ENCODE measurements around the gene TBC1D2B.

The TBC1D2B gene

DNA sequence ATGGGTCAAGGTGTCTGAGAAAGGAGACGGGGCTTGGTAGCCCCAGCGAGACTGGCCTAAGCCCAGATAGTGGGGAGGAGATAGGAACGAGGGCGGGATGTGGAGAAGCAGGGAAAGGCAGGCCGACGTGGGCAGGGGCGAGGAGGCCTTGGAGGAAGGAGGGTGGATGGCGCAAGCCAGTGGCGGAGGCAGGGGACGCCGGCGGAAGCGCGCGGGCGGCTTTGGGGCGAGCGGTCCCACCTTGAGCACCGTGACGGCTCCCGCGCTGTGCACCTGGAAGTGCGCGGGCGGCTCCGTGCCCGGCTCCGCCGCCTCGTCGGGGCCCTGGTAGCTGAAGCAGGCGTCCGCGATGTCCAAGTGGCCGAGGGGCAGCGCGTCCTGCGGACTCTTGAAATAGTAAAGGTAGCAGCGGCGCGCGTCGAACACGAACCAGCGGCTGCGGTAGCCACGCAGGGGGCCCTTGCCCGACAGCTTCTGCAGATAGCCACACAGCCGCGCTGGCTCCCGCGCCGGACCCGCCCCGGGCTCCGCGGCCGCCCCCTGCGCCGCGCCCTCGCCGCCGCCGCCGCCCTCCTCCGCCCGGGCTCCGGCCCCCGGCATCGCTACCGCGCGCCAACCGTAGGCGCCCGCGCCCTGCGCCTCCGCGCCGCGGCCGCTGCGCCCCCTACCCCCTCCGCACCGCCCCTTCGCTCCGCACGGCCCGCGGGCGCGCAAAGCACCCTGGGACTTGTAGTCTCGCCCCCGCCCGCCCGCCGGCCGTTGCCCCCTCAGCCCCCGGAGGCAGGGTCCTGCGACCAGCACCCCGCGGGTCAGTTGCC lies at the start of gene TBC1D2B:
Gene TBC1D2B (minus strand): TSS at position 659 of the 818 bp plus-strand sequence. CDS start 59 bp downstream, at position 600.
- DNase-seq = peak; percentile 66

DNA sequence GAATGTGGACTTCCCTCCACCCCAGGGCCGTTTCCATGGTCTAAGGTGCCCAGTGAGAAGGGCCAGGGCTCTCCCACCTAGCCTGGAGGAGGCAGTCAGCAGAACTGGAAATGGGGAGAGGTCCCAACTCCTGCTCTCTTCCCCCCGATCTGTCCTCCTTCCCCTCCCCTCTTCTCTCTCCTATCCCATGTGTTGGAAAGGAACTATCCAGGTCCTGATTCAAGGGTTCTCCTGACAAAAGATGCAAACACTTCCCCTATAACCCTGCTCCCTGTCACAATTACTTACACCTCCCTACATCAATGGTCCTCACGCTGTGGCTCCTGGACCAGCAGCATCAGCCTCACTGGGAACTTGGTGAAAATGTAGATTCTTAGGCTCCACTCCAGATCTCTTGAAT lies 47.8 kb upstream of the TBC1D2B start:
- no peak for DNase-seq

DNA sequence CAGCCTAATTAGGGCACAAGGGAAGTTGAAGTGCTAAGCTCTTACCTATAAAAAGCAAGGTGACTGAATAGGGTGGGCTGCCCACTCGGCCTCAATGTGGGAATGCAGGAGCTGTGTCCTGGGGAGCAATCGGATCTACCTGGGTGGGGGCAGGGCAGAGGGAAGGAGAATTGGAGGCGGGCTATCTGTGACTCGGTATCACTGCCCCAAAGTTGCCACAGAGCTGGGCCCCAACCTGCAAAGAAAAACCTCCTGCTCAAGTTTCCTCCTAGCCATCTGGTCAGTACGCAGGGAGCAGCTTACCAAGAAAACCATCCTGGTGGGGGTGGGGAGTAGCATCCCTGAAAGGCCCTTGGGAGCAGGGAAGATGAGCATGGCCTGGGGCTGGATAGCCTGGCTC lies 43.0 kb upstream of the TBC1D2B start:
- DNase-seq = no peak

DNA sequence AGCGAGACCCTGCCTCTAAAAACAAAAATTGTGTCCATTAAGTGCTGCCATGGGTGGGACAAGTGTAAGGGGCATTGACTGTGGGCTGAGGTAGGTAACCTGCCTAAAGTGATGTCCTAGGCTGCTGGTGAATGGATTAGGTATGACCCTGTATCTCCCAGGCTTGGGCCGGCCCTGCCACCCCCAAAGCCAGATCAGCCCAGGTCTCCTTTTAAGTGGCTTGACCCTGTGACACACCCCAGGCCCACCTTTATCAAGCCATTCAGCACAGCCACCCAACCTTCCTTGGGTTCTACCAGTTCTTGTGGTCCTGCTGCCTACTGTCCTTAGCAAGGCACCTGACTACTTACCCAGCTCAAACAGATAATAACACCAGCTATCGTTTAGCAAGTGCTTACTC lies 35.0 kb upstream of the TBC1D2B start:
- DNase-seq = no peak

DNA sequence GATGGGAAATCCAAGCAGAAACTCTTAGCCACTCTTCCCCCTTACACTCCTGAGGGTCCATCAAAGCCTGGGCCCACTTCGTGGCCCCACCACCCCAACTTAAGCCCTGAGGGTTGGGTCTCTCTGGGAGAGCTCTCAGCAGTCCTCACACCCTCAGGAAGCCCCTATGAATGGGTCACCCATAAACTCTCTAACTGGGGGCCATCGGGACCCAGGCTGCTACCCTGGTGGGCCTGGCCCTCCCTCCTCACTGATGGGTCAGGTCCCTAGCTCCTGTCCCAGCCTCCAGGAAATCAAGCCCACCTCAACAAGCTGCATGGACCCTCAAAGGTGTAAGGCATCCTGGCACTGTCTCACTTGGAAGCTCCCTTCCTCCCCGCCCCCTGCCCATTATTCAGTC lies 34.3 kb upstream of the TBC1D2B start:
- DNase-seq = no peak

DNA sequence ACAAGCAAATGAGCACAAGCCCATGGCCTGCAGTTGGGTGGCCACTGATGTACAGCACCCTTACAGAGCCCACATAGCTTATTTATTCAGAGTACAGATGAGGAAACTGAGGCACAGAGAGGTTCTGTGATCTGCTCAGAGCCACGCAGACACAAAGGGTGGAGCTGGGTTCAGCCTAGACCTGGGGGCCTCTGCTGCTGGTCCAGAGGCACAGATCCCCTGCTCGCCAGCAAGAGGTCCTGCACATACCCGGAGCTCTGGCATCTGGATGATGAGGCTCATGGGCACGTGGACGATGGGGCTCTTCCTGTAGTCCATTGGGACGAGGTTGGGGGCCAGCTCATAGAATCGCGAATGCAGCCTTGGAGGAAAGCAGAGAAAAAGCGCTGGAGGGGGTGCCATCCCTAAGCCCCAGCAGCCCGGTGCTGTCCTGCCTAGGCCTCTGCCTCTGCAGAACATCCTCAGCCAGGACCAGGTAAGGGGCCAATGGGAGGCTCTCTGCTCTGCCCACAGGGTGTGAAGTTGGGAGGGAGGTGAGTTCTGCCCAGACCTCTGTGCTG lies 33.5 kb upstream of the TBC1D2B start:
- no peak for DNase-seq

DNA sequence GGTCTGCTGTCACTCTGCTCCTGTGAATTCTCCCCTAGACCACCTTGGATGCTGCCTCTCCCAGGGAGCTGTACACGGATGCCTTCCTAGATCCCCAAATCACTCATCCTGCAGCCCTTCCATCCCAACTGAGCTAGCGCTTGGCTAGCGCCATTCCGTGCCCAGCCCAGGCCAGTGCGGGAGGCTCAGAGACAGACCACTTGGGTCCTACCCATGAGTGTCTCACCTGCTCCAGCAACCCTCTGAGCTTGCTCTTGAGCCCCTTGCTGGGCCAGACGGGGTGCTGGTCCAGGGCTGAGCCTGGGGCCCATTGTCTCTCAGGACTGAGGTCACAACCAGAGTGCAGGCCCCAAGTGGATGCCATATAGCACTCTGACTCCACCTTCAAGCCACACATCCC lies 32.6 kb upstream of the TBC1D2B start:
- no peak for DNase-seq

DNA sequence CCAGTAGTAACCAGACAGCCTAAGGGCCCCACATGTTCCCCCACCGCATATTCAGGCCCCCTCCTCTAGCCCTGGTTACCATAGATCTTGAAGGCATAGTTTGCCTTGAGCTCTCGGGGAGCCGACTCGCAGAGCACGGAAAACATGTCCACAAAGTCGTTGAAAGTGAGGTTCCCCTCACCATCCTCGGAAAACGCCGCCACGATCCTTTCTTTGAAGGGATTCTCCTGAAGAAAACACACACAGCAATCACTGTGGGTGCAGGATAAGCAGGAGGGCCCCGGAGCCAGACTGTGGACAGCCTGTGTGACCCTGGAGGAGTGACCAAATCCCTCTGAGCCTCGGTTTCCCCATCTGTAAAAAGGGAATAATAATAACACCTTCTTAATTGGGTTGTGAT lies 31.6 kb upstream of the TBC1D2B start:
- DNase-seq = no peak

DNA sequence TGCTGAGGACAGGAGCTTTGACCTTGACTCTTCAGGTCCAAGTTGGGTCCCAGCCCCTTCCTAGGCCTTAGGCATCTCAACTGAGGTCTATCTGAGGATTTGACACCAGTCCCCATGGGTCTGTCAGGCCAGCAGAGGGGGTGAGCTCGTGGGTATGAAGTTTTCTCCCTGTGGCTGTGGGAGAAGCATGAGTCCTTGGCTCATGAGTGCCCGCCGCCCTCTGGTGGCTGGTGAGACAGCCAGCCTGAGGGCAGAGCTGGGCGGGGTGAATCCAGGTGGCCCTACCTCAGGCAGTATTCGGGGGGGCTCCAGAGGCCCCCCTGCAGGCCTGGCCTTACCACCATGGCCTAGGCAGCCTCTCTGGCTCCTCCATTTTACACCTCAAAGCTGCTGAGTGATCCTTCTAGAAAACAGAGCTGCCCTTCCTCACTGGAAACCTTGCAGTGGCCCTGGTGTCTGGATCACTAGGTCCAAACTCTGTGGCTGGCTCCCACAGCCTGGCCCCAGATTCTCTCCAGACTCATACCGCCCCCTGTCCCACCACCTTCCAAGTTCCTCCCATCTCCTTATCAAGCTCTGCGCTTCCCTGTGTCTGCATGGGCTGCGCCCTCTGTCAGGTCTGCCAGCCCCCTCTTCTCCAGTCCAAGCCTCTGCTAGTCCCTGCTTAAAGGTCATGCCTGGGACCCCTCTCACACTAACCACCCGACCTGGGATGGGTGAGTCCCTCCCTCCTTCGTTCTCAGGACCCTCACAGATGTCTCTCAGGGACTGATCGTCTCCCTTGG lies 31.0 kb upstream of the TBC1D2B start:
- DNase-seq = peak; percentile 86

DNA sequence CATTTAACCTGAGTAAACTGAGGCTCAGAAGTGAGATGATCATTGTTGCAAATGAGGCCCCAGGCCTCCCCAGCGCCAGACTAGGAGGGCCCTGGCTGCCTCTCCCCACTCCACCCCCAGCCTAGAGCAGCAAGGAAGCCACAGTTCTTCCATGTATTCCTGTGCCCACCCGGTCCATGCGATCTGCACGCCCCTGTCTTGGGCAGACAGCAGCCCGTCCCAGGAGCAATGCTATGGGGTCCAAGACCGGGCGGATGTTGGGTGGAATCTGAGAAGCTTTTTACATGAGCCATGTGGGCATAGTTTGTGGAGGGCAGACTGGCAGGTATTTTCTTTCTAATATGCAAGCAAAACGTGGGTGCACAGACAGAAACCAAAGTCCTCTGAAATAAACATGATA lies 30.0 kb upstream of the TBC1D2B start:
- no peak for DNase-seq

DNA sequence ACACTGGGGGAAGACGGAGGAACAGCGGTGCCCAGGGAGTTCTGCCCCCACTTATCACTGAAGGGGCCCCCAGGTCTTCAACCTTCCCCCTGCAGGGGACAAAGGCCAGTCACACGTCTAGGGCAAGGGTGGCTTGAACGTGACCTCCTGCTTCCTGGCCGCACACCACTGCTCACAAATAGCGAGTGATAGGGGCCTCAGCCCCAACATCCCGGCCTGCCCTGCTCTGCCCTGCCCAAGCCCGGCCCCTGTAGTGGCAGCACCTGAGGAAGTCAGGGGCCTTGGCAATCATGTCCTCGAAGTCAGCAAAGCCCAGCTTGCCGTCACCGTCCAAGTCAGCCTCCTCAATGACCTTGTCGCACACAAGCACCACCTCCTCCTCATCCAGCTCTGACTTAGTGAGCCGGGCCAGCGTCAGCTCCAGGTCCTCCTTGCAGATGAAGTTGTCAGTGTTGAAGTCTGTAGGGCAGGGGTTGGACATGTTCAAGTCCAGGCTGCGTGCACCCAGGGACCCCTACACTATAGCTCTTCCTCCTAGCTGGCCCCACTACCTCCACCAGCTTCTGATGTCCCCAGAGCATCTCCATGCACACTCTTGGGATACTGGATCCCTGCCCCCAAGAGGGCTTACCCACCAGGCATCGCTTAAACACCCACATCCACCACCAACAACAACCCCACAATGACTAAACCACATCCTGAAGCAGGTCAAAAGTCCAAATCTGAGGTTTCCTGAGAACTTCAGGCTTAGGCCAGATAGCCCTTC lies 28.1 kb upstream of the TBC1D2B start:
- peak; percentile 63 for DNase-seq

DNA sequence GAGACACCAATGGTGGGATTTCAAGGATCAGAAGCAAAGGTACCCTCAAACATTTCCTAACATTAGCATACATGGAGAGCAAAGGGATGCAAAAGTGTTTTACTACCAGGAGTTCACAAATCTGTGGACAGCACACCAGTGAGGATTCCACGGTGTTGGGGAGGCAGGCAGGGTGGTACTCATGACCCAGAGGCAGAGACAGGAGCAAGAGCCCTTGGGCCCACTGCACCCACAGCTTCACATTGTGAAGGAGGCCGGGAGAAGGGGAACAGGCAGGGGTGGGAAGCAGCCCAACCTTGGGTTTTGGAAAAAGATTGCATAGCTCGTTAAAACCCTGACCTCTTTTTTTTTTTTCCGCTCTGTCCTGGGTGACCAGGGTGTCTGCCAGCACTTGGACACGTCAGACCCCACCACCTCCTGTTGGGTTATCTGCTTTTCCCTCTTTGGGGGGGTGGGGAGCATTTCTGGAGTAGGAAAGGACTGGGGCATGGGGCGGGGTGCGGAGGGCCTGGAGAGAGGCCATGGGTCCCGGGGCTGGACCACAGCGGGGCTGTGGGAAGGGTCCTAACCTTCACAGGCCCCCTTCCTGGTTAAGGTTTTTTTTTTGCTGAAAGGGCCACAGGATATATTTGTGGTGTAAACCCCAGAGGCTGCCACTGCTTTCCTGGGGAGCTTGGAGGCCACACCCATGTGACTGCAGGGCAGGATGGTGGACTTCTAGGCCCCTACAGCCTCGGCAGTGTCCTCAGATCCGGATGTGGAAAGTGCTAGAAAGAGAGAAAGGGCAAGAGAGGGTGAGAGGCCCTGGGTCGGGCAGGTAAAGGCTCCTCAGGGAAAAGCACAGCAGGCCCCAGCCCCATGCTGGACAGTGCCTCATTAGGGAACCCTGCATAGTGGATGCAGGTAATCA lies 27.3 kb upstream of the TBC1D2B start:
- peak; percentile 63 for DNase-seq

DNA sequence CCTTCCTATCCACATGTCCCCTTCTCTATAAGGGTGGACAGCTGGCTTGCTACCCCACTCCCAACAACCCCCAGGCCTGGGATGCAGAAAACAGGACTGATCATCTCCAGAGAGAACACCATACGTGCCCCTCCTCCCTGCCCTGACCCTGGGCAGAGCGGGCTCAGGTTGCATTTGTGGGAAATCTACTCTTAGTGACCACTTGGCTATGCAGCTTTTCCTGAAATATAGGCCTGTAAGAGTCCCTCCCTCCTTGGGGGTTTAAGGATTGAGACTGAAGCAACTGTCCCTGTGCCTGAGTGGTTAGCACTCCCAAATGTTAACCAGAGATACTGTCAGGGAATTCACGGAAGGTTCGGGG lies 26.6 kb upstream of the TBC1D2B start:
- no peak for DNase-seq

DNA sequence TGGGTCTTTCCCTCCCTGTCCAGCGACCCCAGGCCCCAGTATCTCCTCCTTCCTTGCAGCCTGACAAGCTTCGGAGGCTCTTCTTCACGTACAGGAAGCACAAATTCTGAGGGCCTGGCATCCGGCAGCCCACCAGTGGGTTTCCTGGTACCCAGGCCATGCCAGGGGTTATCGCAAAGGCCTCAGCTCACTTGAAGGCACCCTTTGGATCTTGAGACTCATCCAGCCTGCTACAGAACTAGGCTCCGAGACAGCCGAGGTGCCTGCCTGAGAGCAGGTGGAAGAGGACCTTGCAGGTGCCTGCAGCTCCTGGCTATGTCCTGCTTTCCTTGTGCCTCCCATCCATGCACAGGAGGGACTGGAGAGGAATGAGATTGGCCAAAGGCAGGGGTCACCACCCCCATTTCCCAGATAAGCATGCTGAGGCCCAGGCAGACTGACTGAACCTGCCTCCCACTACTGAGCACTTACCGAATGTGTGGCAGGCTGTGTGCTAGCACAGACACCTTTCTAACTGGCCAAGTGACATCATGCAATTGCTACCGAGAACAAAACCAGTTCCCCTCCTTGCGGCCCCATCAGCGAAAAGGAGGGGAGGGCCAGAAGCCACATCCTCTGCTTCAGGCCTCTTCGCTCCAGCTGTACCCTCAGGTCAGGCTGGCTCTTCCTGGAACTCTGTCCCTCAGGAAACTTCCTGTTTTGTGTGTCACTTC lies 26.1 kb upstream of the TBC1D2B start:
- DNase-seq = peak; percentile 83

DNA sequence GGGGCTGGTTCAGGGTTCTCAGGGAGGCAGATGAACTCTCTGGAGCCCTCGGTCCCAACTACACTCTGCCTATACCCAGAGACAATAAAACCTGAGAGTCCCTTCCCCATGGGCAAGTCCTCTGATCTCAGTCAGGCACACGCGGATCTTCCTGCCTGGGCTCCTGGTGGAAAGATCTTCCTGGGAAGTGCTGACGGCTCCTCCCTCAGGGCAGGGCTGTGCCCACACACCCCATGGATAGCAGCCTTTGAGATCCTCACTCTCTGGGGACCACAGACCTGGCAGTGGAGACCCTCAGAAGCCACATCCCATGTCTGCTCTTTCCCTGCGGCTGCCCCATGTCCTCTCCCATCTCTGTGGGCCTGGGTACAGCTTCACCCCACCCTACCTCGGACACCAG lies 25.2 kb upstream of the TBC1D2B start:
- DNase-seq = no peak

DNA sequence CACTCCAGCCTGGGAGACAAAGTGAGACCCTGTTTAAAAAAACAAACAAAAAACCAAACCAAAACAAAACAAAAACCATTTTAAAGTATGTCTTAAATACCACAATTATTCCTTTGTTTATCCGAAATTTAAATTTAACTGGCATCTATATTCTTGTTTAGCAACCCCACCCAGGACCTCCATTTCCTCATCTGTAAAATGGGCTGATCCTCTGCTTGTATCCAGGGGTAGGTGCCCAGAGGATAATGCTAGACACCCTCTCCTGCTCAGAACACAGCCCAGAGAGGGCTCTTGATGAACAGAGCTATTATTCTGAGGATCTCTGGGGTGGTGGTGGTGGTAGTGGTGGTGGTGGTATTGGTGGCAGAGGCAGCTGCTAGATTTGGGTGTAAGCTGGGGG lies 24.7 kb upstream of the TBC1D2B start:
- DNase-seq = no peak

DNA sequence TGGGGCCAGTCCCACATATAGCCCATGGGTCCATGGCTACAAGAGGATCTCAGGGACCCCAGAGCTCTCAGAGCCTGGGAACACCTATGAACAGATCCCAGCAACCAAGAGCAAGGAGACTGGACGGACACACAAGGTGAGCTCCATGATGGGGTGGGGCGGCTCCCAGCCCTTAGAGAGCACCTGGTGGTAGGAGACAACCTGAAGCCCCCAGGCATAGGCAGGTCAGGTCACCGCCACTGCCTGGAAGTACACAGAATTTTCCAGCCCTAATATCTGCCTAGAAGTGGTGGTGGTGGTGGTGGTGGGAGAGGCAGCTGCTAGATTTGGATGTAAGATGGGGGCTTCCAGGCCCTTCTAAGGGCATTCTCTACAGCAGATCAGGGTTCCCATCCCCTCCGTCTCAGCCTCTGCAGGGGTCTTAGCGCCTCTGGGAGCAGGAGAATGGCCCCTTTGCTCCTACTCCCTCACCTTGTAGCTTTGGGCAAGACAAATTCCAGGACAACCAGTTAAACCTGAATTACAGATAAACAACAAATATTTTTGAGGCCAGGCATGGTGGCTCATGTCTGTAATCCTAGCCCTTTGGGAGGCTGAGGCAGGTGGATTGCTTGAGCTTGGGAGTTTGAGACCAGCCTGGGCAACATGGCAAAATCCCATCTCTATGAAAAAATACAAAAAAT lies 24.1 kb upstream of the TBC1D2B start:
- no peak for DNase-seq

DNA sequence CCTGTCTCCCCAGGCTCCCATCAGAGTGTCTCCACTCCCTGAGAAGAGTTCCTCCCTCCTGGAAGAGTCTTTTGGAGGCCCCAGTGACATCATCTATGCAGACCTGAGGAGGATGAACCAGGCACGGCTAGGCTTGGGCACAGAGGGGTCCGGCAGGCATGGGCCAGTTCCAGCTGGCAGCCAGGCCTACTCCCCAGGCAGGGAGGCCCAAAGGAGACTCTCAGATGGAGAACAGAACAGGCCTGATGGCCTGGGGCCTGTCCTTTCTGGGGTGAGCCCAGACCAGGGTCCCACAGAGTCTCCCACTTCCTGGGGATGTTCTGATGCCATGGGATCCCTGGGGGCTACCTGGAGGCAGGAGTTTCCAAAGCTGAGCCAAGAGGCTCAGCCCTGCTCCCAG lies 23.4 kb upstream of the TBC1D2B start:
- no peak for DNase-seq

DNA sequence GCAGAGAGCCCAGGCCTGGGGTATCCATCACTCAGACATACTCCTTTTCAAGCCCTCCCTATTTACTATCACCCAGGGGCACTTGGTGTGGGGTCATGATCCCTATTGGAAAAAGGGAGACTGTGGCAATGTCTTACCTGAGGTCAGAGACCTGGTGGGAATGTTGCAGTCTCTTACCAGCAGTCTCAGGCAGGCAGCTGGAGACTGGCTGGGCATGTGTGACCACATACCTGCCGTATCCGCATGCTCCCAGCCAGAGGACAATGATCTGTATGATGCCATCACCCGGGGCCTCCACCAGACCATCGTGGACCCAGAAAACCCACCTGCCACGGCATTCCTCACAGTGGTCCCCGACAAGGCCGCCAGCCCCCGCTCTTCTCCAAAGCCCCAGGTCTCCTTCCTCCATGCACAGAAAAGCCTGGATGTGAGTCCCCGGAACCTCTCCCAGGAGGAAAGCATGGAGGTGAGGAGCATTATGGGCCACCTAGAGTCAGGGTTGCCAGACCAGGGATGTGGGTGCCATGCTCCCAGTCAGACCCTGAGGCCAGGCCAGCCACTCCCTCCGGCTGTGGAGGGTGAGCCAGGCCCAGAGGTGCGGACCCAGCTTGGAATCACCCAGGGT lies 20.7 kb upstream of the TBC1D2B start:
- no peak for DNase-seq

DNA sequence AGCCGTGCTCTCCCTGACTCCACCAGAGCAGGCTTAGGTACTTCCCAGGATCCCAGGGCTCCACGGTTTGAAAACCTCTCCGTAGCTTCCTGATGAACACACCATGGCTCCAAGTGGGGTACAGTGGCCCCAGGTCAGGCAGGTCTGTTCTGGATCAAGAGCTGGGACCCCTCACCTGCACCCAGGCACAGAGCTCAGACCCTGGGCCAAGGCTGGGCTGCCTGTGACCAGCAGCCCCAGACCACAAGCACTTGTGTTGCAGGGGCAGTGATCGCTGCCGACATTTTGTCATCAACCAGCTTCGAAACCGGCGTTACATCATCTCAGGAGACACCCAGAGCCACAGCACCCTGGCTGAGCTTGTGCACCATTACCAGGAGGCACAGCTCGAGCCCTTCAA lies 20.2 kb upstream of the TBC1D2B start:
- no peak for DNase-seq
